ENCODE results near the gene SAP25.

The SAP25 gene

GRCh38 chr7:100573691-100574361, at the start of gene SAP25:
SAP25 (minus strand) TSS chr7:100573900; CDS start chr7:100573742, 158 bp downstream.
- DNase-seq (ENCODE audit: extremely low spot score) = no peak
- no peak for TF ChIP-seq TARDBP (IDR thresholded peaks at IDR 0.05)
- no peak for TF ChIP-seq FOXK2 (IDR thresholded peaks at IDR 0.05)
- TF ChIP-seq SP1 (IDR thresholded peaks at IDR 0.05) = no peak
- TF ChIP-seq ARNT (IDR thresholded peaks at IDR 0.05) = no peak
- TF ChIP-seq BHLHE40 (IDR thresholded peaks at IDR 0.05; ENCODE audit: borderline replicate concordance) = no peak
- TF ChIP-seq L3MBTL2 (conservative IDR thresholded peaks at IDR 0.05) = no peak
- no peak for TF ChIP-seq ELF4 (IDR thresholded peaks at IDR 0.05)
- TF ChIP-seq FOXA1 (IDR thresholded peaks at IDR 0.05) = no peak
- no peak for TF ChIP-seq SUZ12 (IDR thresholded peaks at IDR 0.05)
- TF ChIP-seq FOXM1 (IDR thresholded peaks at IDR 0.05; ENCODE audit: borderline replicate concordance) = no peak
- TF ChIP-seq, protein P1, sequence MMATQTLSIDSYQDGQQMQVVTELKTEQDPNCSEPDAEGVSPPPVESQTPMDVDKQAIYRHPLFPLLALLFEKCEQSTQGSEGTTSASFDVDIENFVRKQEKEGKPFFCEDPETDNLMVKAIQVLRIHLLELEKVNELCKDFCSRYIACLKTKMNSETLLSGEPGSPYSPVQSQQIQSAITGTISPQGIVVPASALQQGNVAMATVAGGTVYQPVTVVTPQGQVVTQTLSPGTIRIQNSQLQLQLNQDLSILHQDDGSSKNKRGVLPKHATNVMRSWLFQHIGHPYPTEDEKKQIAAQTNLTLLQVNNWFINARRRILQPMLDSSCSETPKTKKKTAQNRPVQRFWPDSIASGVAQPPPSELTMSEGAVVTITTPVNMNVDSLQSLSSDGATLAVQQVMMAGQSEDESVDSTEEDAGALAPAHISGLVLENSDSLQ (IDR thresholded peaks at IDR 0.05) = no peak
- TF ChIP-seq NFRKB (IDR thresholded peaks at IDR 0.05) = no peak
- TF ChIP-seq LEF1 (IDR thresholded peaks at IDR 0.05; ENCODE audit: borderline replicate concordance) = no peak
- no peak for TF ChIP-seq CTBP1 (IDR thresholded peaks at IDR 0.05; ENCODE audit: borderline replicate concordance)
- TF ChIP-seq ZNF384 (IDR thresholded peaks at IDR 0.05) = no peak
- TF ChIP-seq HDGF (IDR thresholded peaks at IDR 0.05; ENCODE audit: borderline replicate concordance) = no peak
- ChIA-PET POLR2A (no interaction called here), CTCF (interaction anchor here (1.0 kb wide), 1 partner anchor 10 kb away, joined by 3 read pairs; no protein-coding TSS in a partner anchor)

DNA sequence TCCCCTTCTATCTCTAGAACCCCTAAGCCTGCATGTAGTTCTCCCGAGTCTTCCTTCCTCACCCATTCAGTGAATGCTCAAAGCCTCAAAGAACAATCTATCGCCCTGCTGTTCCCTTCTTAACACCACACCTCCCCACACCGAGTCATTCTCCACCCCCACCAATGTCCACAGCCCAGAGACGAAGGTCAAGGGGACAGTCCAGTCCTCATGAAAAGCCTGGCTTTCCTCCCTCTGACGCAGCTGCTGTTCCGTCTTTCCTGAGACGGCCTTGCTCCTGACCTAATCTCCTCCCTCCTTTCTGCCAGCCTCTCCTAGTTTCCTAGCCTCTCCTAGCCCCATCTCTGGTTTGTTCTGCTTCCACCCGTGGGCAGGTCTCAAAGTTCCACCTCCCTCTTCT, 47.9 kb upstream of the SAP25 start:
- no peak for TF ChIP-seq NFRKB (IDR thresholded peaks at IDR 0.05)
- no peak for TF ChIP-seq CTBP1 (IDR thresholded peaks at IDR 0.05; ENCODE audit: borderline replicate concordance)
- TF ChIP-seq FOXK2 (IDR thresholded peaks at IDR 0.05) = no peak
- no peak for TF ChIP-seq ZNF384 (IDR thresholded peaks at IDR 0.05)
- TF ChIP-seq ARNT (IDR thresholded peaks at IDR 0.05) = no peak
- no peak for DNase-seq (ENCODE audit: extremely low spot score)
- POLR2A ChIA-PET = no interaction called here
- CTCF ChIA-PET = no interaction called here

DNA sequence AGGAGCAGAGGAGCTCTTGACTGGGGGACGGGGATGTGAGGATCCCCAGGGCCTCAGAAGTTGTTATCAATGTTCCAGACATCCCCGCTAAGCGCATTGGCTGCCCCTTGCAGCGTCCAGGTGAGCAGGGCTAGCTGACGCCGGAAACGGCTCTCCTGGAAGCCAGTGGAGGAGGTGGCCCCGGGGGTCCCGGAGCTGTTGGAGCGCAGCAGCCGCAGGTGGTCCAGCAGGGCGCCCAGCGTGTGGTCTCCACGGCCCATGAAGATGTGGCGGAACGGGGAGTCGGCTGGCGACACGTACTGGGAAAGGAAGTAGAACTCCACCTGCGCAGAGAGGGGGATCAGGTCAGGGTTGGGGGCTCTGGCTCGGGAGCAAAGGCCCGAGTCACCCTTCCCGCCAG, 47.1 kb upstream of the SAP25 start:
- TF ChIP-seq BHLHE40 (IDR thresholded peaks at IDR 0.05; ENCODE audit: borderline replicate concordance) = no peak
- TF ChIP-seq LEF1 (IDR thresholded peaks at IDR 0.05; ENCODE audit: borderline replicate concordance) = no peak
- no peak for TF ChIP-seq SUZ12 (IDR thresholded peaks at IDR 0.05)
- no peak for TF ChIP-seq HDGF (IDR thresholded peaks at IDR 0.05; ENCODE audit: borderline replicate concordance)
- no peak for TF ChIP-seq FOXA1 (IDR thresholded peaks at IDR 0.05)
- TF ChIP-seq ZNF384 (IDR thresholded peaks at IDR 0.05) = no peak
- TF ChIP-seq SP1 (IDR thresholded peaks at IDR 0.05) = no peak
- no peak for TF ChIP-seq ARNT (IDR thresholded peaks at IDR 0.05)
- POLR2A ChIA-PET = no interaction called here
- CTCF ChIA-PET = interaction anchor here (0.5 to 1.1 kb wide), 3 partner anchors 9 to 61 kb away, joined by 3 to 5 read pairs (median 4); no protein-coding TSS in a partner anchor
- no peak for DNase-seq (ENCODE audit: extremely low spot score)

DNA sequence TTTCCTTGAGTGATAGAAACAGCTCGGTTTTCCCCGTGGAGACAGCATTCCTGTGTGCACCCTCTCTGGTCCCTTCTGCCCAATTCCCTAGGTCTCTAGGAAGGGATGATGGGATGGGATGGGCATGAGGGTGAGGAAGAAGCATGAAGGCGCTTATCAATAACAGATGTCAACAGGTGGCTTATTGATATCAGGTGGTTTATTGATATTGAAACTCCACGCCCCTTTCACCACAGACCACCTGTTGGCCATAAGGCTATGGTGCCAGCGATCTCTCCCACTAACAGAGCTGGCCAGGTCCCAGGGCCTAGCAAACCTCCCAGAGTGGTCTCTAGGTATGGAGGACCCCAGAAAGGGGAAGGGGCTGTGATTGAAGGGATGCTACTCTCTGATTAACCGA, 46.5 kb upstream of the SAP25 start:
- DNase-seq (ENCODE audit: extremely low spot score) = no peak
- POLR2A ChIA-PET = no interaction called here
- CTCF ChIA-PET = interaction anchor here (1.0 to 1.1 kb wide), 2 partner anchors 9 to 60 kb away, joined by 3 to 5 read pairs; no protein-coding TSS in a partner anchor
- no peak for TF ChIP-seq ZNF384 (IDR thresholded peaks at IDR 0.05)
- TF ChIP-seq NFRKB (IDR thresholded peaks at IDR 0.05) = no peak
- no peak for TF ChIP-seq SUZ12 (IDR thresholded peaks at IDR 0.05)
- TF ChIP-seq BHLHE40 (IDR thresholded peaks at IDR 0.05; ENCODE audit: borderline replicate concordance) = no peak
- TF ChIP-seq SP1 (IDR thresholded peaks at IDR 0.05) = no peak
- TF ChIP-seq FOXM1 (IDR thresholded peaks at IDR 0.05; ENCODE audit: borderline replicate concordance) = no peak
- no peak for TF ChIP-seq HDGF (IDR thresholded peaks at IDR 0.05; ENCODE audit: borderline replicate concordance)
- TF ChIP-seq CTBP1 (IDR thresholded peaks at IDR 0.05; ENCODE audit: borderline replicate concordance) = no peak
- no peak for TF ChIP-seq L3MBTL2 (conservative IDR thresholded peaks at IDR 0.05)
- TF ChIP-seq ARNT (IDR thresholded peaks at IDR 0.05) = no peak
- no peak for TF ChIP-seq ELF4 (IDR thresholded peaks at IDR 0.05)
- TF ChIP-seq TARDBP (IDR thresholded peaks at IDR 0.05) = no peak
- TF ChIP-seq FOXK2 (IDR thresholded peaks at IDR 0.05) = no peak
- TF ChIP-seq FOXA1 (IDR thresholded peaks at IDR 0.05) = no peak
- TF ChIP-seq, protein P1 (IDR thresholded peaks at IDR 0.05) = no peak

- no peak for TF ChIP-seq ZNF384 (IDR thresholded peaks at IDR 0.05)
- TF ChIP-seq TARDBP (IDR thresholded peaks at IDR 0.05) = no peak
- no peak for TF ChIP-seq FOXA1 (IDR thresholded peaks at IDR 0.05)
- no peak for TF ChIP-seq SP1 (IDR thresholded peaks at IDR 0.05)
- TF ChIP-seq BHLHE40 (IDR thresholded peaks at IDR 0.05; ENCODE audit: borderline replicate concordance) = no peak
- no peak for TF ChIP-seq FOXM1 (IDR thresholded peaks at IDR 0.05; ENCODE audit: borderline replicate concordance)
- TF ChIP-seq, protein P1 (IDR thresholded peaks at IDR 0.05) = no peak
- TF ChIP-seq ELF4 (IDR thresholded peaks at IDR 0.05) = no peak
- no peak for TF ChIP-seq LEF1 (IDR thresholded peaks at IDR 0.05; ENCODE audit: borderline replicate concordance)
- no peak for TF ChIP-seq CTBP1 (IDR thresholded peaks at IDR 0.05; ENCODE audit: borderline replicate concordance)
- TF ChIP-seq SUZ12 (IDR thresholded peaks at IDR 0.05) = no peak
- TF ChIP-seq FOXK2 (IDR thresholded peaks at IDR 0.05) = no peak
- TF ChIP-seq L3MBTL2 (conservative IDR thresholded peaks at IDR 0.05) = no peak
- no peak for TF ChIP-seq ARNT (IDR thresholded peaks at IDR 0.05)
- TF ChIP-seq NFRKB (IDR thresholded peaks at IDR 0.05) = no peak
- no peak for TF ChIP-seq HDGF (IDR thresholded peaks at IDR 0.05; ENCODE audit: borderline replicate concordance)
- POLR2A ChIA-PET = interaction anchor here (1.2 to 1.6 kb wide), 2 partner anchors 12 to 28 kb away, joined by 3 to 7 read pairs; partner anchors contain the start of genes FBXO24 and PCOLCE
- DNase-seq (ENCODE audit: extremely low spot score) = no peak
- CTCF ChIA-PET = interaction anchor here (1.1 to 1.2 kb wide), 2 partner anchors 11 to 112 kb away, joined by 3 read pairs; no protein-coding TSS in a partner anchor
Measured at GRCh38 chr7:100614308-100614861, 40.7 kb upstream of the SAP25 start.

Data from HEK293T (cell line).